Measurements from ENCODE around the gene ZC3HAV1L. TPM values are rescaled to one million over a fixed set of nuclear protein-coding genes. Genes with fewer than 3 reads are reported as not detected.

Gene ZC3HAV1L
- total and polyA plus RNA-seq, 8 donors: 0.33 to 31.9 (median 9.4) TPM

- Histone ChIP-seq H3K27ac (peak within 1 kb of the TSS; percentile 44 to 71 (median 64)), H3K4me3 (peak within 1 kb of the TSS; percentile 59 to 86 (median 67)), H3K27me3 (peaks cover 0 to 20% (median 0%) of the 10 kb centered on the region in 3 donors), H3K4me1 (peaks cover 10 to 25% (median 21%) of the 10 kb centered on the region in 4 donors), H3K36me3 (no peaks in the 10 kb centered on the region), H3K9me3 (no peaks in the 10 kb centered on the region)
- peak in 1 of 7 experiments; percentile 49 for TF ChIP-seq CTCF (IDR thresholded peaks at IDR 0.05)
- TF ChIP-seq POLR2A (IDR thresholded peaks at IDR 0.05): no peak
- intact Hi-C loops (cut with DNase I; ENCODE audit: low total_unique reads): loop anchor here (10.0 kb wide), 1 partner anchor 97 kb away; no protein-coding TSS in a partner anchor
- DNase-seq: peak; percentile 77 to 94
- 1 to 7% (median 2%) methylated on average over 20 to 99 of the region's 105 CpGs for WGBS, 5 donors
These were observed 54.3 kb downstream of the ZC3HAV1L start, which contains the start of gene KIAA1549 for GRCh38 chr7:138981332-138982203. TSS of gene KIAA1549 (minus strand) at chr7:138981389. CDS start at chr7:138981269, 120 bp downstream.

GRCh38 chr7:138980563-138981291 lies 55.1 kb downstream of the ZC3HAV1L start:
- H3K36me3 ChIP-seq: no peaks in the 10 kb centered on the region
- DNase-seq: no peak
- WGBS, 5 donors: 1% methylated on average over 36 to 68 of the region's 68 CpGs
- peak overlapping the region; percentile 59 to 86 (median 64) for H3K4me3 ChIP-seq
- H3K9me3 ChIP-seq: no peaks in the 10 kb centered on the region
- TF ChIP-seq POLR2A (IDR thresholded peaks at IDR 0.05) (no peak), EP300 (IDR thresholded peaks at IDR 0.05) (no peak), CTCF (IDR thresholded peaks at IDR 0.05) (no peak), POLR2AphosphoS5 (IDR thresholded peaks at IDR 0.05) (no peak)
- intact Hi-C loops (cut with DNase I; ENCODE audit: low total_unique reads): loop anchor here (10.0 kb wide), 1 partner anchor 96 kb away; no protein-coding TSS in a partner anchor
- peaks cover 0 to 20% (median 0%) of the 10 kb centered on the region in 3 donors for H3K27me3 ChIP-seq
- H3K4me1 ChIP-seq: peaks cover 10 to 25% (median 21%) of the 10 kb centered on the region in 4 donors
- peak overlapping the region in 3 of 5 donors; percentile 53 to 63 (median 54) for H3K27ac ChIP-seq

- Histone ChIP-seq H3K27ac (peak overlapping the region in 2 of 5 donors; percentile 53 to 63), H3K36me3 (no peaks in the 10 kb centered on the region), H3K9me3 (no peaks in the 10 kb centered on the region), H3K4me1 (peaks cover 10 to 25% (median 21%) of the 10 kb centered on the region in 4 donors), H3K27me3 (peaks cover 0 to 20% (median 0%) of the 10 kb centered on the region in 3 donors), H3K4me3 (peak overlapping the region; percentile 59 to 86 (median 64))
- TF ChIP-seq EP300 (IDR thresholded peaks at IDR 0.05) (no peak), POLR2AphosphoS5 (IDR thresholded peaks at IDR 0.05) (no peak), POLR2A (IDR thresholded peaks at IDR 0.05) (no peak), CTCF (IDR thresholded peaks at IDR 0.05) (no peak)
- 18 to 28% (median 24%) methylated on average over 9 of the region's 9 CpGs for WGBS, 5 donors
- intact Hi-C loops (cut with DNase I; ENCODE audit: low total_unique reads): loop anchor here (10.0 kb wide), 1 partner anchor 95 kb away; no protein-coding TSS in a partner anchor
- peak in 1 of 2 donors; percentile 19 for DNase-seq
These were observed 55.8 kb downstream of the ZC3HAV1L start for GRCh38 chr7:138979988-138980562.
